H1 (cell line): Measurements from ENCODE around the gene SLC1A2. TPM values are rescaled to one million over a fixed set of nuclear protein-coding genes. Genes with fewer than 3 reads are reported as not detected.

Experiments
- CTCF ChIA-PET: fragments of 300-600 bp; sonication (Branson Sonifier 250); formaldehyde crosslinking; loops from one replicate; lab custom pipeline; 2021; ENCODE audit not compliant: partially characterized antibody; lab: Charles Lee
- POLR2A ChIA-PET: fragments of 300-600 bp; sonication (Branson Sonifier 250); formaldehyde crosslinking; loops from one replicate; lab custom pipeline; 2021; ENCODE audit warnings: inconsistent platforms; ENCODE audit not compliant: partially characterized antibody; lab: Charles Lee
- DNase-seq, 2 experiments: peaks; one replicate each; pipeline versions ENCODE4 v3.0.0 to v3.0.0-alpha.2; 2010 to 2022; ENCODE audit warnings: low spot score in 2 of 2, low read depth in 1 of 2, mixed read lengths in 1 of 2
- FAIRE-seq: peaks from 2 replicates; lab custom pipeline; 2011; peaks lifted over from hg19 to GRCh38; lab: Jason Lieb, UNC
- H2AFZ ChIP-seq: 2 replicates; pipeline ENCODE4 v1.8.1; 2012; ENCODE audit warnings: low read length, inconsistent platforms
- H2AK5ac ChIP-seq: 2 replicates; pipeline ENCODE4 v1.6.1; 2013; ENCODE audit warnings: low read depth, low read length
- H2BK120ac ChIP-seq: replicated peaks from 2 replicates; pipeline ENCODE3; 2013; ENCODE audit warnings: low read depth, low read length, inconsistent platforms
- H2BK12ac ChIP-seq: 2 replicates; pipeline ENCODE4 v1.6.1; 2013; ENCODE audit warnings: low read depth, low read length
- H2BK15ac ChIP-seq: 2 replicates; pipeline ENCODE4 v1.6.1; 2013; ENCODE audit warnings: low read length
- H2BK20ac ChIP-seq: 2 replicates; pipeline ENCODE4 v1.6.1; 2013; ENCODE audit warnings: low read length
- H2BK5ac ChIP-seq: 2 replicates; pipeline ENCODE4 v1.6.1; 2013; ENCODE audit warnings: low read depth, low read length
- H3K14ac ChIP-seq: 2 replicates; pipeline ENCODE4 v1.6.1; 2013; ENCODE audit warnings: inconsistent platforms; ENCODE audit not compliant: insufficient read length
- H3K18ac ChIP-seq: 2 replicates; pipeline ENCODE4 v1.6.1; 2013; ENCODE audit warnings: low read length; ENCODE audit errors: extremely low read depth
- H3K23ac ChIP-seq: 2 replicates; pipeline ENCODE4 v1.6.1; 2013; ENCODE audit warnings: inconsistent platforms; ENCODE audit not compliant: insufficient read length
- H3K23me2 ChIP-seq: 2 replicates; pipeline ENCODE4 v1.6.1; 2013; ENCODE audit warnings: low read depth, low read length
- H3K27ac ChIP-seq: 2 replicates; pipeline ENCODE4 v1.6.1; 2011; ENCODE audit warnings: low read depth, low read length, inconsistent platforms
- H3K27me3 ChIP-seq, 4 experiments: replicated peaks in 1 of 4; 1 replicate in 1 of 4; 2 replicates in 3 of 4; pipeline versions ENCODE4 v1.6.1 to v1.8.1; 2011 to 2013; ENCODE audit warnings: low read length in 3 of 4, mild to moderate bottlenecking in 3 of 4, inconsistent platforms in 2 of 4, mixed read lengths in 2 of 4, moderate library complexity in 1 of 4; ENCODE audit not compliant: control insufficient read depth in 3 of 4, insufficient read depth in 3 of 4; ENCODE audit errors: extremely low read depth in 1 of 4
- H3K36me3 ChIP-seq, 4 experiments: 2 replicates each; pipeline versions ENCODE4 v1.6.1 to v1.8.1; 2011 to 2013; ENCODE audit warnings: mild to moderate bottlenecking in 4 of 4, low read length in 3 of 4, moderate library complexity in 2 of 4, control low read depth in 1 of 4, inconsistent platforms in 1 of 4; ENCODE audit not compliant: insufficient read depth in 4 of 4, control insufficient read depth in 2 of 4
- H3K4ac ChIP-seq: replicated peaks from 2 replicates; pipeline ENCODE3; 2013; ENCODE audit warnings: low read length, low read depth, mixed read lengths, inconsistent platforms; ENCODE audit not compliant: insufficient read length
- H3K4me1 ChIP-seq, 4 experiments: replicated peaks in 1 of 4; 1 replicate in 1 of 4; 2 replicates in 3 of 4; pipeline versions ENCODE4 v1.6.1 to v1.8.1; 2011 to 2013; ENCODE audit warnings: low read length in 3 of 4, inconsistent platforms in 2 of 4, mixed read lengths in 1 of 4; ENCODE audit not compliant: insufficient read depth in 4 of 4, control insufficient read depth in 3 of 4
- H3K4me2 ChIP-seq, 2 experiments: 2 replicates each; pipeline versions ENCODE4 v1.6.1 to v1.8.1; 2011 to 2013; ENCODE audit warnings: low read depth in 2 of 2, low read length in 2 of 2, control low read depth in 1 of 2, inconsistent platforms in 1 of 2, mild to moderate bottlenecking in 1 of 2; ENCODE audit not compliant: insufficient read depth in 1 of 2
- H3K4me3 ChIP-seq, 4 experiments: fragments of 200-600, 300-600 bp in 1 of 4; sonication (generic), shearing (Covaris generic), sonication (Bioruptor Twin) in 1 of 4; 2 replicates each; pipeline versions ENCODE4 v1.5.1 to v1.8.1; 2011 to 2016; ENCODE audit warnings: low read length in 4 of 4, low read depth in 3 of 4, control low read depth in 2 of 4, inconsistent platforms in 2 of 4, mild to moderate bottlenecking in 2 of 4, mixed read lengths in 1 of 4, moderate library complexity in 1 of 4; ENCODE audit not compliant: insufficient read depth in 2 of 4; ENCODE audit errors: extremely low read depth in 1 of 4
- H3K56ac ChIP-seq: replicated peaks from 2 replicates; pipeline ENCODE3; 2013; ENCODE audit warnings: low read depth, mild to moderate bottlenecking, mixed read lengths, low read length, inconsistent platforms; ENCODE audit not compliant: insufficient read length
- H3K79me1 ChIP-seq: 2 replicates; pipeline ENCODE4 v1.6.1; 2013; ENCODE audit warnings: low read depth, low read length, control low read depth
- H3K79me2 ChIP-seq, 2 experiments: 2 replicates each; pipeline versions ENCODE4 v1.6.1 to v1.8.1; 2012 to 2013; ENCODE audit warnings: low read length in 2 of 2, mild to moderate bottlenecking in 2 of 2, inconsistent platforms in 1 of 2; ENCODE audit not compliant: insufficient read depth in 2 of 2, control insufficient read depth in 1 of 2
- H3K9ac ChIP-seq, 4 experiments: replicated peaks in 1 of 4; 1 replicate in 1 of 4; 2 replicates in 3 of 4; pipeline versions ENCODE4 v1.6.1 to v1.8.1; 2011 to 2013; ENCODE audit warnings: low read depth in 3 of 4, low read length in 3 of 4, control low read depth in 2 of 4, mild to moderate bottlenecking in 2 of 4, moderate library complexity in 2 of 4, inconsistent platforms in 1 of 4; ENCODE audit errors: extremely low read depth in 1 of 4
- H3K9me3 ChIP-seq, 2 experiments: 2 replicates each; pipeline versions ENCODE4 v1.6.1 to v1.8.1; 2012 to 2013; ENCODE audit warnings: mild to moderate bottlenecking in 2 of 2, moderate library complexity in 2 of 2, control low read depth in 1 of 2, inconsistent platforms in 1 of 2, low read depth in 1 of 2, low read length in 1 of 2, mixed read lengths in 1 of 2; ENCODE audit not compliant: insufficient read depth in 2 of 2
- H4K20me1 ChIP-seq, 2 experiments: replicated peaks in 1 of 2; 2 replicates each; pipeline versions ENCODE3 to v1.8.1; 2011 to 2013; ENCODE audit warnings: inconsistent platforms in 2 of 2, low read length in 2 of 2, mild to moderate bottlenecking in 1 of 2; ENCODE audit not compliant: insufficient read depth in 2 of 2, control insufficient read depth in 1 of 2
- H4K5ac ChIP-seq: 2 replicates; pipeline ENCODE4 v1.6.1; 2013; ENCODE audit warnings: low read length, low read depth, mixed read lengths, inconsistent platforms; ENCODE audit not compliant: insufficient read length
- H4K8ac ChIP-seq: 2 replicates; pipeline ENCODE4 v1.8.0; 2013; ENCODE audit warnings: mild to moderate bottlenecking, moderate library complexity, low read length, inconsistent platforms; ENCODE audit not compliant: insufficient read depth; ENCODE audit errors: extremely low read depth
- H4K91ac ChIP-seq: replicated peaks from 2 replicates; pipeline ENCODE3; 2013; ENCODE audit warnings: low read length, mixed read lengths, inconsistent platforms; ENCODE audit not compliant: insufficient read length
- CBX5 ChIP-seq: fragments of 300-800, 300-1000 bp; sonication (generic); IDR thresholded peaks from 2 replicates; pipeline ENCODE4 v1.7.1; 2016; ENCODE audit warnings: antibody characterized with exemption, low read length, low read depth
- CHD2 ChIP-seq: IDR thresholded peaks from 2 replicates; pipeline ENCODE4 v1.6.1; 2012; ENCODE audit warnings: low read length, improper control_type of control experiment
- FOSL1 ChIP-seq: IDR thresholded peaks from 2 replicates; pipeline ENCODE4 v1.6.1; 2011; ENCODE audit warnings: mild to moderate bottlenecking, low read depth, low read length, moderate library complexity; ENCODE audit not compliant: insufficient read depth
- HDAC2 ChIP-seq, 2 experiments: fragments of 300-600 bp in 1 of 2; sonication (generic) in 1 of 2; IDR thresholded peaks; 2 replicates each; pipeline ENCODE4 v1.6.1; 2011 to 2012; ENCODE audit warnings: low read depth in 2 of 2, low read length in 2 of 2, mild to moderate bottlenecking in 2 of 2, moderate library complexity in 2 of 2, borderline replicate concordance in 1 of 2, inconsistent platforms in 1 of 2
- KDM4A ChIP-seq: IDR thresholded peaks from one replicate; pipeline ENCODE4 v1.7.1; 2012; ENCODE audit warnings: low read depth, mild to moderate bottlenecking, moderate library complexity, low read length, inconsistent platforms; ENCODE audit not compliant: severe bottlenecking
- KDM5A ChIP-seq: fragments of 200-600 bp; IDR thresholded peaks from 2 replicates; pipeline ENCODE4 v1.7.1; 2012; ENCODE audit warnings: mild to moderate bottlenecking, low read length, inconsistent platforms, mixed read lengths
- MAFK ChIP-seq: IDR thresholded peaks from 2 replicates; pipeline ENCODE4 v1.6.1; 2012; ENCODE audit warnings: low read depth, mild to moderate bottlenecking, improper control_type of control experiment, low read length
- NRF1 ChIP-seq: IDR thresholded peaks from 2 replicates; pipeline ENCODE4 v1.6.1; 2011; ENCODE audit warnings: mild to moderate bottlenecking, low read depth, low read length, improper control_type of control experiment
- POLR2AphosphoS5 ChIP-seq: IDR thresholded peaks from 2 replicates; pipeline ENCODE4 v1.6.1; 2011; ENCODE audit warnings: low read depth, low read length
- POU5F1 ChIP-seq: IDR thresholded peaks from 2 replicates; pipeline ENCODE4 v1.6.1; 2011; ENCODE audit warnings: low read depth, mild to moderate bottlenecking, low read length, moderate library complexity
- RFX5 ChIP-seq: IDR thresholded peaks from 2 replicates; pipeline ENCODE4 v1.6.1; 2011; ENCODE audit warnings: low read depth, low read length, improper control_type of control experiment, borderline replicate concordance
- SP4 ChIP-seq: IDR thresholded peaks from 2 replicates; pipeline ENCODE4 v1.6.1; 2012; ENCODE audit warnings: low read length, inconsistent platforms
- WGBS, 2 experiments: shearing (Covaris generic) in 1 of 2; methylation state at CpG; one replicate each; pipeline versions ENCODE4 v1.1.6 to v1.1.7; 2013 to 2015; ENCODE audit warnings: low lambda C conversion rate in 2 of 2, mixed read lengths in 2 of 2, inconsistent platforms in 1 of 2, low coverage in 1 of 2, missing lambda C conversion rate in 1 of 2; ENCODE audit not compliant: insufficient replicate concordance in 2 of 2, insufficient coverage in 1 of 2, insufficient read length in 1 of 2; ENCODE audit errors: extremely low coverage in 1 of 2, missing lambda C conversion rate in 1 of 2; 5-methylcytosine and 5-hydroxymethylcytosine counted together
- polyA plus RNA-seq, 7 experiments: library from polyadenylated mRNA; depleted of rRNA in 3 of 7; stranded (reverse) in 5 of 7; unstranded in 2 of 7; fragments of >200 nt in 5 of 7; fragments of 200-250 nt in 2 of 7; gene quantifications; 1 replicate in 5 of 7; 2 replicates in 1 of 7; 4 replicates in 1 of 7; pipeline versions ENCODE4 v1.2.1 to v1.2.3, GENCODE V29; 2011 to 2013; ENCODE audit warnings: missing spikeins in 2 of 7, mixed read lengths in 2 of 7
- total RNA-seq: library from RNA; stranded (reverse); fragmentation: NEBNext Ultra II Directional; extraction: Animal tissue kit (Norgen Biotek cat#: 25700); gene quantifications from 2 replicates; pipeline ENCODE4 v1.2.1, GENCODE V29; 2021
- TF ChIP-seq, protein P1 (sequence below): IDR thresholded peaks from 2 replicates; pipeline ENCODE4 v1.6.1; 2011; ENCODE audit warnings: low read depth, mild to moderate bottlenecking, low read length; ENCODE audit not compliant: insufficient read depth
- TF ChIP-seq, protein P2 (sequence below): IDR thresholded peaks from 2 replicates; pipeline ENCODE4 v1.6.1; 2012; ENCODE audit warnings: inconsistent platforms

SLC1A2 gene
- total and polyA plus RNA-seq, 2 of the 8 experiments (the other 6 are each of a cell fraction or from before 2014, with no cell fraction given), result 0.57 to 1.2 TPM

DNA sequence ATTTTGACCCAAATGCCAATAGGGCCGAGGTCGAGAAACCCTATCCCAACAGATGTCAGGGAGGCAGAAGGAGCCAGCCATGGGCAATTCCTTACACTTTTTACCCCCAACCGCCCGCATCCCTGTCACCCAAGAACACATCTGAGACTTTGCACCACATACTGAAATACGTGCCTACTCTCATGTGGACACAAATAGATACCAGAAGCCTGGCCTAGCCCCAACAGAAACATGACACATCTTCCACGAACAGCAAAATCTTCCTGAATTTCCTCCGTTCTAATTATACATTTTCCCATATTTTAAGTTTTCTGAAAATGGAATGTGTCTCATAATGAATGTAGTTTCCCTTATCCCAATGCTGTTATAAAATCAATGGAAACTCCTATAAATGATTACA is 64.7 kb downstream of the SLC1A2 start:
- Histone ChIP-seq H2BK15ac (no peak overlapping the region), H2BK5ac (no peak overlapping the region), H4K91ac (no peak overlapping the region), H3K79me1 (no peaks in the 10 kb centered on the region), H2AFZ (no peak overlapping the region), H4K8ac (no peak overlapping the region), H3K4me3 (no peak overlapping the region), H4K5ac (no peak overlapping the region), H3K23me2 (no peaks in the 10 kb centered on the region), H3K4ac (no peak overlapping the region), H3K27me3 (peaks cover 0 to 3% (median 0%) of the 10 kb centered on the region in 4 experiments; a peak in 4 of 7 replicates), H4K20me1 (no peaks in the 10 kb centered on the region), H3K36me3 (no peaks in the 10 kb centered on the region), H3K9ac (no peak overlapping the region), H2BK120ac (no peak overlapping the region), H2BK20ac (no peak overlapping the region), H3K4me2 (no peak overlapping the region), H2AK5ac (no peak overlapping the region), H3K27ac (no peak overlapping the region), H3K14ac (no peak overlapping the region), H2BK12ac (no peak overlapping the region), H3K56ac (no peak overlapping the region), H3K9me3 (no peaks in the 10 kb centered on the region), H3K79me2 (no peaks in the 10 kb centered on the region), H3K4me1 (no peaks in the 10 kb centered on the region), H3K18ac (no peak overlapping the region), H3K23ac (no peak overlapping the region)
- POLR2A ChIA-PET, result no interaction called here
- FAIRE-seq (no peak), DNase-seq (no peak)
- CTCF ChIA-PET, result no interaction called here
- 89% methylated on average over 7 of the region's 7 CpGs; no CpG with 5 or more reads in 1 of the 2 experiments for WGBS, 2 experiments
- no peak for TF ChIP-seq MAFK
- TF ChIP-seq FOSL1, result no peak
- no peak for TF ChIP-seq RFX5
- TF ChIP-seq, protein P1, sequence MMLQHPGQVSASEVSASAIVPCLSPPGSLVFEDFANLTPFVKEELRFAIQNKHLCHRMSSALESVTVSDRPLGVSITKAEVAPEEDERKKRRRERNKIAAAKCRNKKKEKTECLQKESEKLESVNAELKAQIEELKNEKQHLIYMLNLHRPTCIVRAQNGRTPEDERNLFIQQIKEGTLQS, result no peak
- no peak for TF ChIP-seq HDAC2 (IDR thresholded peaks at IDR 0.05; ENCODE audit: borderline replicate concordance in 1 of 2, low read depth in 2 of 2, low read length in 2 of 2)
- no peak for TF ChIP-seq CHD2
- no peak for TF ChIP-seq KDM4A
- TF ChIP-seq SP4, result no peak
- TF ChIP-seq CBX5, result no peak
- no peak for TF ChIP-seq NRF1
- no peak for TF ChIP-seq POU5F1
- TF ChIP-seq KDM5A, result no peak
- TF ChIP-seq POLR2AphosphoS5, result no peak
- TF ChIP-seq, protein P2, sequence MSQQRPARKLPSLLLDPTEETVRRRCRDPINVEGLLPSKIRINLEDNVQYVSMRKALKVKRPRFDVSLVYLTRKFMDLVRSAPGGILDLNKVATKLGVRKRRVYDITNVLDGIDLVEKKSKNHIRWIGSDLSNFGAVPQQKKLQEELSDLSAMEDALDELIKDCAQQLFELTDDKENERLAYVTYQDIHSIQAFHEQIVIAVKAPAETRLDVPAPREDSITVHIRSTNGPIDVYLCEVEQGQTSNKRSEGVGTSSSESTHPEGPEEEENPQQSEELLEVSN, result no peak
